ENCODE measurements around the gene SPDYA. TPM values are rescaled to one million over a fixed set of nuclear protein-coding genes. Genes with fewer than 3 reads are reported as not detected.

Gene SPDYA
- total and polyA plus RNA-seq, 2 of the 13 experiments (the other 11 are each of a cell fraction or from before 2014, with no cell fraction given): 0.32 to 0.75 TPM

DNA sequence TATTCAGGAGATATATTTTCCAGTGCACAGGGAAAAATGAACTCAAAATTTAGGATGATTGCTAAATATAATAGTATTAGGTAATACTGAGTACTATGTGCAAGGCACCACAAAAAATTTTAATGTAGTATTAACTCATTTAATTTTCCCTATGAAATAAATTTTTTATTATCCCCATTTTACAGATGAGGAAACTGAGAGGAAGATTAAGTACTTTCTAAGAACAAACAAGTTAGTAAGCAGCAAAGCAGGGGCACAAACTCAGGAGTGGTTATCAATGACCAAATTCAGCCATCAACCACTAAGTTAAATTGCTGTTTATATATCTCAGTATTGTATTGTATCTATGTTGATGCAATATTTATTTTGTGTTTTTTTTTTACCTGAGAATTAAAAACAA is 14.2 kb downstream of the SPDYA start:
- Histone ChIP-seq H4K20me1 (ENCODE audit: insufficient read depth, low read length) (no peaks in the 10 kb centered on the region), H3K4me3 (replicated peaks in 1 of 3; ENCODE audit: insufficient read depth in 1 of 3, low read depth in 2 of 3, low read length in 3 of 3) (no peak overlapping the region), H3K4me2 (ENCODE audit: low read depth, low read length) (no peak overlapping the region), H3K27ac (ENCODE audit: extremely low read length, insufficient read depth, low read length) (no peak overlapping the region), H3K9me3 (ENCODE audit: low read length) (no peaks in the 10 kb centered on the region), H2AFZ (ENCODE audit: low read length) (no peak overlapping the region), H3K4me1 (ENCODE audit: insufficient read depth, low read length) (no peaks in the 10 kb centered on the region), H3K79me2 (ENCODE audit: insufficient read depth, low read length) (no peaks in the 10 kb centered on the region), H3K9ac (ENCODE audit: insufficient read depth, low read depth, low read length) (no peak overlapping the region), H3K36me3 (replicated peaks in 1 of 2; ENCODE audit: control insufficient read depth in 1 of 2, insufficient read depth in 2 of 2, low read length in 2 of 2) (no peaks in the 10 kb centered on the region), H3K27me3 (ENCODE audit: control insufficient read depth in 1 of 2, insufficient read depth in 2 of 2, low read length in 2 of 2) (no peaks in the 10 kb centered on the region)
- DNase-seq (ENCODE audit: low spot score) (no peak), ATAC-seq (no peak), FAIRE-seq (no peak)
- TF ChIP-seq ZNF629 (CRISPR knock-in tag; conservative IDR thresholded peaks at IDR 0.05): peak; percentile 51
- TF ChIP-seq, protein P1, sequence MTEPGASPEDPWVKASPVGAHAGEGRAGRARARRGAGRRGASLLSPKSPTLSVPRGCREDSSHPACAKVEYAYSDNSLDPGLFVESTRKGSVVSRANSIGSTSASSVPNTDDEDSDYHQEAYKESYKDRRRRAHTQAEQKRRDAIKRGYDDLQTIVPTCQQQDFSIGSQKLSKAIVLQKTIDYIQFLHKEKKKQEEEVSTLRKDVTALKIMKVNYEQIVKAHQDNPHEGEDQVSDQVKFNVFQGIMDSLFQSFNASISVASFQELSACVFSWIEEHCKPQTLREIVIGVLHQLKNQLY (CRISPR knock-in tag; IDR thresholded peaks at IDR 0.05): no peak
- intact Hi-C loops (cut with micrococcal nuclease; ENCODE audit: unreplicated experiment): loop anchor here (10.0 kb wide), 1 partner anchor 100 kb away; no protein-coding TSS in a partner anchor
- CTCF ChIA-PET (ENCODE audit: low intra/inter-chr PET ratio, low total read pairs): no interaction called here
- in situ Hi-C loops (cut with HindIII; ENCODE audit: extremely low pct_ligation_motif_present, low pct_unique_long_range_greater_than_20kb): loop anchor here (10.0 kb wide), 2 partner anchors 120 to 380 kb away; no protein-coding TSS in a partner anchor
- POLR2A ChIA-PET: no interaction called here
- BruUV-seq (replicated peaks): no TSS peak

DNA sequence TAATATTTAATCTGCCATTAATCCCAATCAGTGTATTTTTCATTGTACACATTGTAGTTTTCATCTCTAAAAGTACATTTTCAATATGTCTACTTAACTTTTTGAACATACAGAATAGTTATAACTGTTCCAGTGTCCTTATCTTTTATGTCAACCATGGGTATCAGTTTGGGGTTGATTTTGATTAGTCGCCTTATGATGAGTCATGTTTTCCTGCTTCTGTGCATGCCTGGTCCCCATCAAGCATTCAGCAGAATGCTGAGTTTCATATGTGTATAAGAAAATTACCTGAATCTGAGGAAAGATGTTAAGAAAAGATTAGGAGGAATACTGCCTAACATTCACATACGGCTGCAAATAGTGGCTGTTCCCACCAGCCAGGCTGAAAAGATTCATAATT is 17.7 kb downstream of the SPDYA start:
- intact Hi-C loops (cut with micrococcal nuclease; ENCODE audit: unreplicated experiment): loop anchor here (10.0 kb wide), 1 partner anchor 96 kb away; no protein-coding TSS in a partner anchor
- no peak for FAIRE-seq
- WGBS (ENCODE audit: low lambda C conversion rate): 93% methylated on average over 2 of the region's 2 CpGs
- in situ Hi-C loops (cut with HindIII; ENCODE audit: extremely low pct_ligation_motif_present, low pct_unique_long_range_greater_than_20kb): loop anchor here (10.0 kb wide), 2 partner anchors 116 to 376 kb away; no protein-coding TSS in a partner anchor
- no peak for ATAC-seq
- BruUV-seq (replicated peaks): no TSS peak
- no peaks in the 10 kb centered on the region for H3K27me3 ChIP-seq (ENCODE audit: control insufficient read depth in 1 of 2, insufficient read depth in 2 of 2, low read length in 2 of 2)
- no peak overlapping the region for H3K9ac ChIP-seq (ENCODE audit: insufficient read depth, low read depth, low read length)
- no peaks in the 10 kb centered on the region for H3K9me3 ChIP-seq (ENCODE audit: low read length)
- no peak for DNase-seq (ENCODE audit: low spot score)
- TF ChIP-seq ZNF569 (CRISPR knock-in tag; IDR thresholded peaks at IDR 0.05; ENCODE audit: borderline replicate concordance) (no peak), ZNF317 (CRISPR knock-in tag; IDR thresholded peaks at IDR 0.05) (no peak), NFE2L2 (IDR thresholded peaks at IDR 0.05; ENCODE audit: low read length) (peak; percentile 65), AGO2 (optimal IDR thresholded peaks at IDR 0.05; ENCODE audit: low read depth, low read length) (no peak), ZFP36L2 (CRISPR knock-in tag; IDR thresholded peaks at IDR 0.05) (no peak), ZNF841 (CRISPR knock-in tag; IDR thresholded peaks at IDR 0.05; ENCODE audit: borderline replicate concordance) (no peak), ZBTB7A (CRISPR knock-in tag; IDR thresholded peaks at IDR 0.05) (no peak), PRMT3 (CRISPR knock-in tag; IDR thresholded peaks at IDR 0.05; ENCODE audit: borderline replicate concordance, low read depth) (no peak), ZNF674 (CRISPR knock-in tag; IDR thresholded peaks at IDR 0.05; ENCODE audit: low read depth) (no peak), MAFK (conservative IDR thresholded peaks at IDR 0.05 in 1 of 2, IDR thresholded peaks at IDR 0.05 in 1 of 2; ENCODE audit: low read length in 2 of 2) (0 out of 4 replicates have a peak, but pooled peaks have one; percentile 14 to 19), YY1 (IDR thresholded peaks at IDR 0.05; ENCODE audit: insufficient read depth, insufficient replicate concordance, low read depth, low read length) (no peak)
- TF ChIP-seq, protein P2, sequence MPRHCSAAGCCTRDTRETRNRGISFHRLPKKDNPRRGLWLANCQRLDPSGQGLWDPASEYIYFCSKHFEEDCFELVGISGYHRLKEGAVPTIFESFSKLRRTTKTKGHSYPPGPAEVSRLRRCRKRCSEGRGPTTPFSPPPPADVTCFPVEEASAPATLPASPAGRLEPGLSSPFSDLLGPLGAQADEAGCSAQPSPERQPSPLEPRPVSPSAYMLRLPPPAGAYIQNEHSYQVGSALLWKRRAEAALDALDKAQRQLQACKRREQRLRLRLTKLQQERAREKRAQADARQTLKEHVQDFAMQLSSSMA (CRISPR knock-in tag; IDR thresholded peaks at IDR 0.05): no peak
- TF ChIP-seq, protein P3, sequence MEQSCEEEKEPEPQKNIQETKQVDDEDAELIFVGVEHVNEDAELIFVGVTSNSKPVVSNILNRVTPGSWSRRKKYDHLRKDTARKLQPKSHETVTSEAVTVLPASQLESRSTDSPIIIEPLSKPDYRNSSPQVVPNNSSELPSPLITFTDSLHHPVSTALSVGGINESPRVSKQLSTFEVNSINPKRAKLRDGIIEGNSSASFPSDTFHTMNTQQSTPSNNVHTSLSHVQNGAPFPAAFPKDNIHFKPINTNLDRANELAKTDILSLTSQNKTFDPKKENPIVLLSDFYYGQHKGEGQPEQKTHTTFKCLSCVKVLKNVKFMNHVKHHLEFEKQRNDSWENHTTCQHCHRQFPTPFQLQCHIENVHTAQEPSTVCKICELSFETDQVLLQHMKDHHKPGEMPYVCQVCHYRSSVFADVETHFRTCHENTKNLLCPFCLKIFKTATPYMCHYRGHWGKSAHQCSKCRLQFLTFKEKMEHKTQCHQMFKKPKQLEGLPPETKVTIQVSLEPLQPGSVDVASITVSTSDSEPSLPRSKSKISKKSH (CRISPR knock-in tag; IDR thresholded peaks at IDR 0.05; ENCODE audit: borderline replicate concordance): no peak
- TF ChIP-seq, protein P4, sequence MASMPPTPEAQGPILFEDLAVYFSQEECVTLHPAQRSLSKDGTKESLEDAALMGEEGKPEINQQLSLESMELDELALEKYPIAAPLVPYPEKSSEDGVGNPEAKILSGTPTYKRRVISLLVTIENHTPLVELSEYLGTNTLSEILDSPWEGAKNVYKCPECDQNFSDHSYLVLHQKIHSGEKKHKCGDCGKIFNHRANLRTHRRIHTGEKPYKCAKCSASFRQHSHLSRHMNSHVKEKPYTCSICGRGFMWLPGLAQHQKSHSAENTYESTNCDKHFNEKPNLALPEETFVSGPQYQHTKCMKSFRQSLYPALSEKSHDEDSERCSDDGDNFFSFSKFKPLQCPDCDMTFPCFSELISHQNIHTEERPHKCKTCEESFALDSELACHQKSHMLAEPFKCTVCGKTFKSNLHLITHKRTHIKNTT (CRISPR knock-in tag; IDR thresholded peaks at IDR 0.05): no peak
- ChIA-PET CTCF (ENCODE audit: low intra/inter-chr PET ratio, low total read pairs) (no interaction called here), POLR2A (no interaction called here)
- no peaks in the 10 kb centered on the region for H3K4me1 ChIP-seq (ENCODE audit: insufficient read depth, low read length)
- H4K20me1 ChIP-seq (ENCODE audit: insufficient read depth, low read length): no peaks in the 10 kb centered on the region
- H3K4me2 ChIP-seq (ENCODE audit: low read depth, low read length): no peak overlapping the region
- H3K4me3 ChIP-seq (replicated peaks in 1 of 3; ENCODE audit: insufficient read depth in 1 of 3, low read depth in 2 of 3, low read length in 3 of 3): no peak overlapping the region
- H3K36me3 ChIP-seq (replicated peaks in 1 of 2; ENCODE audit: control insufficient read depth in 1 of 2, insufficient read depth in 2 of 2, low read length in 2 of 2): no peaks in the 10 kb centered on the region
- H3K79me2 ChIP-seq (ENCODE audit: insufficient read depth, low read length): no peaks in the 10 kb centered on the region
- no peak overlapping the region for H3K27ac ChIP-seq (ENCODE audit: extremely low read length, insufficient read depth, low read length)
- no peak overlapping the region for H2AFZ ChIP-seq (ENCODE audit: low read length)

Data from HepG2 (cell line).